Activated CD4-positive, alpha-beta T cell treated with anti-CD3 and anti-CD28 coated beads, Interleukin-10, Interleukin-2, amounts not matched to agents 100 ng/mL and 50 ng/mL, durations not matched to agents 16 hours and 8 hours (primary cell): ENCODE results near the gene INCENP.

ENCODE experiments used
- DNase-seq: peaks from one replicate; pipeline ENCODE4 v3.0.0-alpha.2; 2020

Gene INCENP

DNA sequence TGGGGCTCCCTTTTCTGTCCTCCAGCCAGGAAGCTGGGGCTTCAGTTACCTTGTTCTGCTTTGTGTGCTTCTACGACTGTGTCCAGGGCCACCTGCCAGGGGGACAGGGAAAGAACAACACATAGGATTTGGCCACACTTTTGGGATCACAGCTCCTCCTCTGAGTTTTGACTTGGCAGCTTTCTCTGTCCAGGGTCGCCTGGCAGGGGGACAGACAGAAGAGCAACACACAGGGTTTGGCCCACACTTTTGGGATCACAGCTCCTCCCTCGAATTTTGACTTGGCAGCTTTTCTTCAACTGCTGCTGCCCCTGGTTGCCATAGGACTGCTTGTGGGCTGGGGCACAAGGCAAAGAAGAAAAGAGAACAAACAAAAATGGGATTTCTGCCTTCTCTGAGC is 19.1 kb downstream of the INCENP start:
- DNase-seq: no peak

DNA sequence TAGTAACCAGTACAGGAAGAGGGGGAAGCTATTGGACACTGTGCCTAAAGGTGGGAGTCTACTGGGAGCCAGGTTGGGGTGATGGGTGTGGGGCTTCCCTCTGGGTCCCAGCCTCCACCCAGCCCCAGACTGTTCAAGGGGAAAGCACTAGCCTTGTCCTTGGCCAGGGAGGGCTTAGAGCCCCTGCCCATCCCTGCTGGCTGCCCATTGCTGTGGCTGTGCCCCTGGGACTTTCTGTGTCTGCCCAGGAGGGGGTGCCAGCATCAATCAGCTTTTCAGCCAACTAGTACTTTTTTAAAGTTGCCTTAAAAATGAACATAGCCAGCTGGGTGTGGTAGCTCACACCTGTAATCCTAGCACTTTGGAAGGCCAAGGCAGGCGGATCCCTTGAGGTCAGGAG is 19.9 kb downstream of the INCENP start:
- DNase-seq: no peak

DNA sequence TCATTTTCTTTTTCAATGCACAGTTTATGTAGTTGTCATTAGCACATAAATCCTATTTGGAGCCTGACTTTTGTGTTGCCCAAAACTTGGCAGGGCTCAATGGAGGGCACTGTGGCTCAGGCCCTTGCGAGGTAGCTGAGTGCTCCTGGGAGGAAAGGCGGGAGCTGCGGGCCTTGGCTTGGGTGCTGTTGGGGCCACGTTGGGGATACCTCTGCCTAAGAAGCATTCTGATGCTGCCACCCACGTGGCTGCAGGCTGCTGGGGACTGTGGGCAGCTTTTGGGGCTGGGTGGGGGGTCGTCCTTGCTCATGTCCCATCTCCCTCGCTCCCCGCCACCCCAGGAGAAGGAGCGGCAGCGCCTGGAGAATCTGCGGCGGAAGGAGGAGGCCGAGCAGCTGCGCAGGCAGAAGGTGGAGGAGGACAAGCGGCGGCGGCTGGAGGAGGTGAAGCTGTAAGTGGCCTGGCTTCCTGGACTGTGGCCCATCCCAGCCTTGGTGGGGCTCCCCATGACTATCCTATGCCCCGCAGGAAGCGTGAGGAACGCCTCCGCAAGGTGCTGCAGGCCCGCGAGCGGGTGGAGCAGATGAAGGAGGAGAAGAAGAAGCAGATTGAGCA is 20.9 kb downstream of the INCENP start:
- DNase-seq: no peak

DNA sequence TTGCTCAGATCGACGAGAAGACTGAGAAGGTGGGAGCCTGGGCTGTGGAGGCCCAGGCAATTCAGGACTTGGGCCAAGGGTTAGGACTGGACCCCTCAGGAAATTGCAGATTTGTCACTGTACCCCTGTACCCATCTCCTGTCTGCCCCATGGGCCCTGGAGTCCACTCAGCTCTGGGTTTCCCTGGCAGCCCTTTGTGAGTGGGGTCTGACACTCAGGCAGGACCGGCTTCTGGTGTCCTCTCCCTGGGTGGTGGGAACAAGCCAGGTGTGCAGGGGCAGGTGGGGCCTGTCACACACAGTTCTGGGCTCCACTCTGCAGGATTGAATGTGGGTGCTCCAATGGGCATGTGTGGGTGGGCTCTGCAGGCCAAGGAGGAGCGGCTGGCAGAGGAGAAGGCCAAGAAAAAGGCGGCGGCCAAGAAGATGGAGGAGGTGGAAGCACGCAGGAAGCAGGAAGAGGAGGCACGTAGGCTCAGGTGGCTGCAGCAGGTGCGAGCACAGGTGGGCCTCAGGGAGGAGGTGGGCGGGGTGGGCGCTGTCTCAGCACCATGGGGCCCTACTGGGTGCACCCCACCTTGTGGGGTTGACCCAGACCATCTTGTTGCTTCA is 21.6 kb downstream of the INCENP start:
- no peak for DNase-seq

DNA sequence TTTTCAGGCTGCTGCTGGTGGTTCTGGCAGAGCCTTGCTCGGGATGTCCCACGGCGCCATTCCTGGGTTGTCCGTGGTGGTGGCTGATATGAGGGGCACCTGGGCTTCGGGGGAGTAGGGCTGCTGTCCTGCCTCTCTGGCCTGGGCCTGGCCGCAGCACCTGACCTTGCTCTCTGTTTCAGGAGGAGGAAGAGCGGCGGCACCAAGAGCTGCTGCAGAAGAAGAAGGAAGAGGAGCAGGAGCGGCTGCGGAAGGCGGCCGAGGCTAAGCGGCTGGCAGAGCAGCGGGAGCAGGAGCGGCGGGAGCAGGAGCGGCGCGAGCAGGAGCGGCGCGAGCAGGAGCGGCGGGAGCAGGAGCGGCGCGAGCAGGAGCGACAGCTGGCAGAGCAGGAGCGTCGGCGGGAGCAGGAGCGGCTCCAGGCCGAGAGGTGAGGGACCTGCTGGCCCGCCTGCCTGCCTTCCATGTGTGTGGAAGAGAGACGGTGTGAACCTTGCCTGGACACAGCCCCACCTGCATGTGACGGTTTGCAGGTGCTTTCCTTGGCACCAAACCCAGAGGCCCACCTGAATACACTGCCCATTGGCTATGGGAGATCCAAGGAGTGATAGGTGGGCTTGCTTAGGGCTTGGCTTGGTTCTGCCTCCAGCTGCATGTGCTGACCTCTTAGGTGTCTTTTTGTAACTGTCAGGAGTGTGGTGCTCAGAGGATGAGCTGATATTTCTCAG is 22.8 kb downstream of the INCENP start:
- DNase-seq: no peak

DNA sequence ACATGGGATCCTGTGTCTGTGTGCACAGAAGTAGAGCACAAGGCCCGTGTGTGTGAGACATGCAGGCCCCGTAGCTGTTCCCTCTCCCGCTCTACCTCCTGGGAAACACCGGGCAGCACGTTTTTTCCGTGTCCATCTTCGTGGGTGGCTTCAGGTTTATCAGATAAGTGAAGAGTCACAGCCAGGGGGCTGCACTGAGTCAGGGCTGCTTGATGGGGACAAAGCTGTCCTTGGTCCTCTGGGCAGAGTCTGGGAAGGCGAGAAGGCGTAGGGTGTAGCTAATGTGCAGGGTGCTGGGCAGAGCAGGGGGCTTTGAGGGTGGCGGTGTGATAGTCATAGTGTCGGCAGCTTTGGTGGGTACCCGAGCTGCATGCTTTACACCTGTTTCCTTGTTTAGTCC is 23.7 kb downstream of the INCENP start:
- DNase-seq: no peak

DNA sequence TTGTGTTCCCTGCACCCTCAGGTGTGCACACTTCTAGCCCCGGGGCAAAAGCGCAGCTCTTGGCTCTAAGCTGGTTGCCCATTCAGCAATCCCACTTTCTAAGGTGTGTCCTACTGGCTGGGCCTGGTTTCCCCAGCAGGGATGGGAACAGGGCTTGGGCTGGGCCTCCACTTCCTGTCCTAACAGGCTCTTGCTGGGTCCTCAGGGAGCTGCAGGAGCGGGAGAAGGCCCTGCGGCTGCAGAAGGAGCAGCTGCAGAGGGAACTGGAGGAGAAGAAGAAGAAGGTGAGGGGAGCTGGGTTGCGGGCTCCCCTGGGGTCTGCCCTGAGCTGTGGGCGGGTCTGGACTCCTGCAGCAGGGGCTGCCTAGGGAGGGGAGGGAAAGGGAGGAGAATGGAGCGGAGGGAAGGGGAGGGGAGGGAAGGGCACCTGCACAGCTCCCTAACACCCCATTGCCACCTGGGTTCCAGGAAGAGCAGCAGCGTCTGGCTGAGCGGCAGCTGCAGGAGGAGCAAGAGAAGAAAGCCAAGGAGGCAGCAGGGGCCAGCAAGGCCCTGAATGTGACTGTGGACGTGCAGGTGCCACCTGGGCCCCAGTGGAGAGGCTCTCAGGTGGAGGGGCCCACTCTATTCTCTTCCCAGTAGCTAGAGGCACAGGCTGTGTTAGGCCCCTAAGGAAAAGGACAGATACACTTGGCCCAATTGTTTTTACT is 24.6 kb downstream of the INCENP start:
- DNase-seq: no peak

DNA sequence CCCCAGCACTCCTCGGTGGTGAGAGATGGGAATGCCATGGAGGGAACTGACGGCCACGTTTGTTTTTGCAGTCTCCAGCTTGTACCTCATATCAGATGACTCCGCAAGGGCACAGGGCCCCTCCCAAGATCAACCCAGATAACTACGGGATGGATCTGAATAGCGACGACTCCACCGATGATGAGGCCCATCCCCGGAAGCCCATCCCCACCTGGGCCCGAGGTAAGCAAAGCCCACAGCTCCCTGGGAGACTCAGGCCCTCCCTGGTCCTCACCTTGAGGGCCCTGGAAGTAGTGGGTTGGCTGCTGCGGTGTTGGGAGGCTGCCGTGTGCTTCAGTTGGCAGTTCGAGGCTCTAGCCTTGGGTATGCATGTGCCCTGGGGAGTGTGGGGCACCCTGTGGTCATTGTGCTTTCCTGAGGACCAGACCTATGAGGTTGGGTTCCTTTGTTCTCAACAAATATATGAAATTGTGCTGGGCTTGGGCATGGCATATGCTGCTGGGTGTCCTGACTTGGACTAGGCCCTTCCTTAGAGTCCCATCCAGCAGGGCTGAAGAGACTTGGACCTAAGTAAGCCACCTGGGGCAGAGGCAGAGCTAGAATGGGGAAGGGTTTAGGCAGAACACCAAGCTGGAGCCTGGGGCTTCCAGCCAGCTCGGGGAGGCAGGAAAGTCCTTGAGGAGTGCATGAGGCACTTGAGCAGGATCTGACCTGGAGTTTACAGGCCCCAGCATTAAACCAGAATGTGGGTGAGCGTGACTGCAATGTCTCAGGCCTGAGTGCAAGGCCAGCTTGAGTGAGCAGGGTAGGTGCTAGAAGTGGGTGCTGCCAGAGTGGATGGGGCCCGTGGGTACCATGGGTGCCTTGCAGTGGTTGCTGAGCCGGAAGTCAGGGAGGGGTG is 26.4 kb downstream of the INCENP start:
- no peak for DNase-seq

DNA sequence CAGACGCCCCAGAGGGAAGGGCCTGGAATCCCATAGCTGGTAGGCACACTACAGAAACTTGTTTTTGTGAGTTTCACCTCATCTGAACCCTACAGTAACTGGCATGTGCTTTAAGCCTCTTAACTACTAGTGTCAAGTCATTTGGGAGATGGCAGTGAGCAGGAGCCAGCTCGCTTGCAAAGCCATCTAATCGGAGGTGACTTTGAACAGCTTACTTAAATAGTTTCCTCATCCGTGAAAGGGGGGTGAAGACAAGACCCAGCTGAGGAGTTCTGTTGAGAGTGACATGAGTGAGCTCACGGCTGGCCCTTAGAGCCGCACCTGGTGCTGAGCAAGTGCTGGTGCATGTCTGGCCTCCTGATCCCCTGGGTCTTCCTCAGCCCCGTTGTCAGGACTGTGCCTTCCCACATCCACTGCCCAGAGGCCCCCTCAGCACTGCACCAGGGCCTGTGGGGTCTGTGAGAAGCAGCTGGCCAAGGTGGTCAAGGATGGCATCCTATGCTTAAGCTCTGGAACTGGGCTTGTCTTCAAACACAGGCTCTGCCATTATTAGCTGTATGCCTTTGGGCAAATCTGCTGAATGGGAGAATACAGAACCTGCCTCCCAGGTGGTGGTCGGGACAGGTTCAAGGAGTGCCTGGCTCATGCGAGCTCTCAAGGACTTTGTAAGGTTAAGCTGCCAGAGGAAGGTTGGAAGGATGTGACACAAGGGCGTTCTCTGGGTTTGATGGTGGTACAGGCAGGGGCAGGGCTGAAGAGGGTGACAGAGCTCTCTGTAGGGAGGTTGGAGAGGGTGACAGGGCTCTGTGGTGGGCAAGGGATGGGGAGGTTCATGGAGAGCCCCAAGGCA is 27.3 kb downstream of the INCENP start:
- DNase-seq: no peak

DNA sequence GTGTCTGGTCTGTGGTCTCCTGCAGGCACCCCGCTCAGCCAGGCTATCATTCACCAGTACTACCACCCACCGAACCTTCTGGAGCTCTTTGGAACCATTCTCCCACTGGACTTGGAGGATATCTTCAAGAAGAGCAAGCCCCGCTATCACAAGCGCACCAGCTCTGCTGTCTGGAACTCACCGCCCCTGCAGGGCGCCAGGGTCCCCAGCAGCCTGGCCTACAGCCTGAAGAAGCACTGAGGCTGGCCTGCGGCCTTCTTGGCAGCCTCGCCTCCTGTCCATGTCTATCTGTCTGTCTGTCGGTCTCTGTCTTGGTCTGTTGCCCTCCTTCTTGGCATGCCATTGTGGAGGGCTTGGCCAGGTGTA is 27.9 kb downstream of the INCENP start:
- DNase-seq: no peak

DNA sequence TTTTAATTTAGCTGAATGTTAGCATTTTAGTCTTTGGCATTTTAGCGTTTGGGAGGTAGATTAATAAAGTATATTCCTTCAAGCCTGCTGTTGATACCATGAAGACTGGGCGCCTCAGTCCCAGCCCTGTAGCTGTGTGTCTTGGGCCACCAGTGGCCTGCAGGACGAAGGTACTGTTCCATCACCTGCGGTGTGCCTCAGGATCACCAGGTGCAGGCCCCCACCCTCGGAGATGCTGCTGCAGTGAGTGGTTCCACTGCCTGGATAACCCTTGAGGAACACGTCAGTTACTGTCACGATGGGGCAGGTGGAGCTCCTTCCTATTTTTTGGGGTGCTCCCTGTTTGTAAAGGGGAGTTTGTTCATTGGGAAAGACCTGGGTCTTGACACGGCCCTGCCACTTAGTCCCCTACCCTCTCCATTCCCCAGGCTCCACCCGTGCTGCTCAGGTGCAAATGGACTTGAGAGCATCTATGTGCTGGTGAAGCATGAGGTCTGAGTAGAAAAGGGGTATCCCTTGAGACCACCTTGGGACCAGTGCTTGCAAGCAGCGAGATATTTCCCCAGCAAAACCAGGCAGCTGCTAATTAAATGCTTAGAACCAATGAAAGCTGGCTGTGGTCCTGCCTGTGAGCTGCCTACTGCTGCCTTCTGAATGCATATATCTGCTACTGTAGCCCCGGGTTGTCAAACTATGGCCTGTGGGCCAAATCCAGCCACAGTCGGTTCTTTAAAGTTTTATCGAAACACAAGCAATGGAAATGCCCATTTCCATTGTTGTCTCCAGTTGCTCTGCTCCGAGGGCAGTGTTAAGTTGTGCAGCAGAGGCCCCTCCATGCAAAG is 28.7 kb downstream of the INCENP start:
- no peak for DNase-seq

DNA sequence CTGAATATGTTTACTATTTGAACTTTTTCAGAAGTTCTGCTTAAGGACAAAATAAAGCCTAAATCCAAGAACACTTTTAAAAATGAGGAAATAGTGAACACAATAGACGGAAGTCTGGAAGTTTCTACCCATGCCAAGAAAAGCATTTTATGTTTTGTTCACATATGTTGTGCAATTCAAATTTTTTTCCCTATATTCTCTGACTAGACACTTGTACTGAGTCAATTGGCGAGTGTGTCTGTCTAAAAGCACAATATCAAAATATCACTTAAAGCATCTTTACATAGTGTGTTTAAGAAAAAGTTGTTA is 29.2 kb downstream of the INCENP start:
- no peak for DNase-seq

DNA sequence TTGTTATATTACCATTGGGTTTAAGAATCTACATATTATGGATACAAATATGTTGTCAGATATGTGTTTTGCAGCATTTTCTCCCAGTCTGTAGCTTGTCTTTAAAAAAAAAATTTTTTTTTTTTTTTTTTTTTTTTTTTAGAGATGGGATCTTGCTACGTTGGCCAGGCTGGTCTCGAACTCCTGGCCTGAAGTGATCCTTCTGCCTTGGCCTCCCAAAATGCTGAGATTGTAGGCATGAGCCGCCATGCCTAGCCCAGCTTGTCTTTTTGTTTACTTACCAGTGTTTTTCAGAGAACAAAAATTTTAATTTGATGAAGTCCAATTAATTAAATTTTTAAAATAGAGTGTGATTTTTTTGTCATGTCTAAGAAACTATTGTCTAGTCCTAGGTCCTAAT is 29.8 kb downstream of the INCENP start:
- DNase-seq: no peak

DNA sequence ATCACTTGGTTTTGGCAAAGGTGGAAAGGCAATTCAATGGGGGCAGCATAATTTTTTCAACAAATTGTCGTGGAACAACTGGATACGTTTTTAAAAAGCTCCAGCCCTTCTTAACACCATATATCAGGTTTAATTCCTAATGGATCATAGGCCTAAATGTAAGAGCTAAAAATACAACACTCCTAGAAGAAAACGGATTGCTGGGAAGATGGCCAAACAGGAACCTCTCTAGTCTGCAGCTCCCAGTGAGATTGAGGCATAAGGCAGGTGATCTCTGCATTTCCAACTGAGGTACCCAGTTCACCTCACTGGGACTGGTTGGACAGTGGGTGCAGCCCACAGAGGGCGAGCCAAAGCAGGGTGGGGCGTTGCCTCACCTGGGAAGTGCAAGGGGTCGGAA is 33.8 kb downstream of the INCENP start:
- no peak for DNase-seq

DNA sequence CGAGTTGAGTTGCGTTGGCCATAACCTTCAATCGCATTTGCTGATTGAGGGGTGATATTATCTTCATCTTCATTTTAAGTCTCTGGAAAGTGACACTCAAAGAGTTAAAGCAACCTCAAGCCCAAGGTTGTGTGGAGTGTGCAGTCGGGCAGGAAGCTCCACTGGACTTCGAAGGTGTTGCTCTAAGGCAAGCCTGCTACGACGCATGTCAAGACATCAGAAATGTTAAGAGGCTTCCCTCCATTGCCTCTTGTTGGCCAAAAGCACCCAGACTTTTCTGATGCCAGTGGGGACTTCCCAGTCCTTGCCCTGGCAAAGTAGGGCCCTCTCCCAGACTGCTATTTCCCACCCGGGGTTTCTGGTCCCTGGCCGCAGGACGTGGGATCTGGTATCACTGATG is 42.6 kb downstream of the INCENP start:
- DNase-seq: no peak

DNA sequence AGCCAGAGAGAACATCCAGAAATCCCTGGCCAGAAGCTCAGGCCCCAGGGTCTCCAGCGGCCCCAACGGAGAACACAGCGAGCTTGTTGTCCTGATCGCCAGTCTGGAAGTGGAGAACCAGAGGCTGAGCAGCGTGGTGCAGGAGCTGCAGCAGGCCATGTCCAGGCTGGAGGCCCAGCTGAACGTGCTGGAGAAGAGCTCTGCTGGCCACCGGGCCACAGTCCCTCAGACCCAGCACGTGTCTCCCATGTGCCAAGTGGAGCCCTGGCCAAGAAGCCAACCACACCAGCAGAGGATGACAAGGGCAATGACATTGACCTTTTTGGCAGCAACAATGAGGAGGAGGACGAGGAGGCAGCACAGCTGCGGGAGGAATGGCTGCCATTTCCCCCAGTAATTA is 45.6 kb downstream of the INCENP start:
- no peak for DNase-seq

DNA sequence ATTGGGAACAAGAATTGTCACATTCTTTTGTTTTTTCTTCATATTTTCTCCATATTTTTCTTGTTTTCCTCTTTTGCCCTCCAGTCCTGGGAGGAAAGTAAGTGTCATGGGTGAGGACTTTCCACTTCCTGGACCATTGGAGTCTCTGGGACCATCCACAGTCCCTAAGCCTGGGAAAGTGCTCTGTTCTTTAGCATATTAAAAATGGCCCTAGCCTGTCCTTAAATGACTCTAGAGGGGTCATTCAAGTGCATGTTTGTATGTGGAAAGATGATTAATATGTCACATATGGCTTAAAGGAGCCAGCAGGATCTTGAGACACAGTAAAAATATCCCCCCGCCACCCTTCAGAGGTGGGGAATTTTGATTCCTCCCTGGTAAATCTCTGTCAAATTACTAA is 46.1 kb downstream of the INCENP start:
- DNase-seq: no peak

DNA sequence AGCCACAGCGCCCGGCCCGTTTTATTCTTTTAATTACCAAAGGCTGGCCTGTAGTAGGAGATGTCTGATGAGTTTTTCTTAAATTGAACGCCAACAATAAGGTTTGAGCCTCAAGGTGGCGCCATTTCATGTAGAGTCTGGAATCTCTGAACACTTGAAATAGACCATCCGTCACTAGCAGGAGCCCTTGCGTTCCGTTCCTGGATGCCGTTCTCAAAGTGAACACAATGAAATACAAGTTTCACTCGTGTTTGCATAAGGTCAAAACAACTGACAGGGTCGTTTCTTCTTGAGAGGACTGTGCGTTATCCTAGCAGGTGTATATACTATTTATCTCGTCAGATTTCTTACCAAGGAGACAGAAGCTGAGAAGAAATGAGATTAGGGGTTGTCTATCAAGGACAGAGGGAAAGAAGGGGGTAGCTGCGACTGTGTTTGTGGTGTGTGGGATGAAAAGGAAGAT is 47.5 kb downstream of the INCENP start:
- peak; percentile 78 for DNase-seq

DNA sequence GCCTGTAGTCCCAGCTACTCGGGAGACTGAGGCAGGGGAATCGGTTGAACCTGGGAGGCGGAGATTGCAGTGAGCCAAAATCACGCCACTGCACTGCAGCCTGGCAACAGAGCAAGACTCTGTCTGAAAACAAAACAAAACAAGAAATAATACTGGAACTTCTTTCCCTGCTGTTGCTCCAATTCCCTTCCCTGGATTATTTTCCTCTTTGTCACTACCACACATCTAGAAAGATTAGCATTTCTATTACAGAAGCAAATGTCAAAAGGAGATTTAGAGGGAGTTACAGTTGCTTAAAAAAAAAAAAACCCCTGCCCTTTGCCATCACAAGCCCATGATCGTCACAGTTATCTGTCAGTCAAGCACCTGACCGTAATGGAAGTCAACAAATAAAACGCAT is 48.5 kb downstream of the INCENP start:
- no peak for DNase-seq

DNA sequence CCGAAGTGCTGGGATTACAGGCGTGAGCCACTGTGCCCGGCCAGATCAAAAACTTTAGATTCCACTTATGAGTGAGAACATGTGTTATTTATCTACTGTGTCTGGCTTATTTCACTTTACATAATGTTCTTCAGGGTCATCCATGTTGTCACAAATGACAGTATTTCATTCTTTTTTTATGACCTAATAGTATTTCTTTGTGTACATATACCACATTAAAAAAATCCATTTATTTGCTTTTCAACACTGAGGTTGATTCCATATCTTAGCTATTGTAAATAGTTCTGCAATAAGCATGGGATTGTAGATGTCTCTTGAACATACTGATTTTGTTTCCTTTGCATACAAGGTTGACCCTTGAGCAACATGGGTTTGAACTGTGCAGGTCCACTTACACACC is 53.0 kb downstream of the INCENP start:
- DNase-seq: no peak

DNA sequence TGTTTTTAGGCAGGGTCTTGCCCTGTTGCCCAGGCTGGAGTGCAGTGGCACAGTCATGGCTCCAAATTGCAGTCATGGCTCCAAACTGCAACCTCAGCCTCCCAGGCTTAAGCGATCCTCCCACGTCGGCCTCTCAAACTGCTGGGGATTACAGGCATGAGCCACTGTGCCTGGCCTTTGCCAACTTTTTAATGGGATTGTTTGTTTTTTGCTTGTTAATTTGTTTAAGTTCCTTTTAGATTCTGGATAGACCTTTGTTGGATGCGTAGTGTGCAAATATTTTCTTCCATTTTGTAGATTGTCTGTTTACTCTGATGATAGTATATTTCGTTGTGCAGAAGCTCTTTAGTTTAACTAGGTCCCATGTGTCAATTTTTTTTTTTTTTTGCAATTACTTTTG is 56.2 kb downstream of the INCENP start:
- no peak for DNase-seq
